HepG2 (cell line): ENCODE data around the gene RNF208. TPM values are rescaled to one million over a fixed set of nuclear protein-coding genes. Genes with fewer than 3 reads are reported as not detected.
"Not testable (repeated sequence)": the region's sequence is repeated elsewhere in the genome, so short reads cannot be mapped to it uniquely, and the experiment has no call there.

ENCODE experiments used
- ATAC-seq: fragments of 200-7000 bp; cut with Tn5 transposase; 3 replicates; pipeline ENCODE4 v1.9.1; 2020; ENCODE audit warnings: mild to moderate bottlenecking, moderate library complexity
- BruUV-seq: library from RNA; stranded (reverse); fragments of 400-500 nt; replicated peaks from 2 replicates; lab custom pipeline; 2021; lab: Mats Ljungman, UMichigan
- CTCF ChIA-PET: fragments of 300-600 bp; formaldehyde crosslinking; extraction: SDS; loops from one replicate; lab custom pipeline; 2021; ENCODE audit warnings: low total read pairs, inconsistent platforms, low intra/inter-chr PET ratio; lab: Yijun Ruan, JAX
- POLR2A ChIA-PET: fragments of 350-600 bp; sonication (Branson Sonifier 250); formaldehyde crosslinking; loops from one replicate; lab custom pipeline; 2020; ENCODE audit warnings: antibody characterized with exemption, inconsistent platforms; lab: Yijun Ruan, JAX
- DNase-seq: peaks from one replicate; pipeline ENCODE4 v3.0.0-alpha.2; 2015; ENCODE audit warnings: low spot score
- FAIRE-seq: peaks from 3 replicates; lab custom pipeline; 2011; peaks lifted over from hg19 to GRCh38; lab: Jason Lieb, UNC
- H2AFZ ChIP-seq: one replicate; pipeline ENCODE4 v1.6.1; 2011; ENCODE audit warnings: low read length, inconsistent platforms
- H3K27ac ChIP-seq: fragments of 300-600 bp; 3 replicates; pipeline ENCODE4 v1.8.0; 2011; ENCODE audit warnings: mixed run types, mild to moderate bottlenecking, mixed read lengths, low read length, inconsistent platforms; ENCODE audit not compliant: insufficient read depth; ENCODE audit errors: extremely low read length
- H3K27me3 ChIP-seq, 2 experiments: fragments of 200-600 bp in 1 of 2; 2 replicates in 1 of 2; 3 replicates in 1 of 2; pipeline versions ENCODE4 v1.6.0 to v1.8.0; 2011; ENCODE audit warnings: low read length in 2 of 2, mild to moderate bottlenecking in 2 of 2, moderate library complexity in 2 of 2, inconsistent platforms in 1 of 2; ENCODE audit not compliant: insufficient read depth in 2 of 2, control insufficient read depth in 1 of 2
- H3K36me3 ChIP-seq, 2 experiments: fragments of 200-600 bp in 1 of 2; replicated peaks in 1 of 2; 2 replicates in 1 of 2; 3 replicates in 1 of 2; pipeline versions ENCODE4 v1.5.1 to v1.8.0; 2011; ENCODE audit warnings: low read length in 2 of 2, inconsistent platforms in 1 of 2; ENCODE audit not compliant: insufficient read depth in 2 of 2, control insufficient read depth in 1 of 2
- H3K4me1 ChIP-seq: 2 replicates; pipeline ENCODE4 v1.5.1; 2012; ENCODE audit warnings: low read length, inconsistent platforms; ENCODE audit not compliant: insufficient read depth
- H3K4me2 ChIP-seq: 2 replicates; pipeline ENCODE4 v1.6.0; 2011; ENCODE audit warnings: low read depth, low read length, inconsistent platforms
- H3K4me3 ChIP-seq, 3 experiments: fragments of 200-600 bp in 1 of 3; sonication (generic), shearing (Covaris generic) in 1 of 3; replicated peaks in 1 of 3; 2 replicates each; pipeline ENCODE4 v1.5.1; 2011 to 2016; ENCODE audit warnings: low read length in 3 of 3, inconsistent platforms in 2 of 3, low read depth in 2 of 3, mild to moderate bottlenecking in 2 of 3, control low read depth in 1 of 3, mixed read lengths in 1 of 3; ENCODE audit not compliant: insufficient read depth in 1 of 3
- H3K79me2 ChIP-seq: one replicate; pipeline ENCODE4 v1.6.1; 2011; ENCODE audit warnings: low read length, inconsistent platforms; ENCODE audit not compliant: insufficient read depth
- H3K9ac ChIP-seq: 2 replicates; pipeline ENCODE4 v1.6.0; 2011; ENCODE audit warnings: mild to moderate bottlenecking, low read depth, low read length, inconsistent platforms; ENCODE audit not compliant: insufficient read depth
- H3K9me3 ChIP-seq: 2 replicates; pipeline ENCODE4 v1.5.1; 2012; ENCODE audit warnings: mild to moderate bottlenecking, low read length
- H4K20me1 ChIP-seq: 2 replicates; pipeline ENCODE4 v1.6.0; 2011; ENCODE audit warnings: inconsistent platforms, mild to moderate bottlenecking, low read length, moderate library complexity; ENCODE audit not compliant: insufficient read depth
- CTCF ChIP-seq: sonication (generic); formaldehyde crosslinking; IDR thresholded peaks from 2 replicates; pipeline ENCODE4 v1.5.0; 2020; ENCODE audit warnings: mild to moderate bottlenecking, missing genetic modification reagents, moderate library complexity
- ERF ChIP-seq: IDR thresholded peaks from 2 replicates; pipeline ENCODE4 v1.6.1; 2018; ENCODE audit warnings: missing biosample characterization, missing genetic modification reagents
- KDM2A ChIP-seq: sonication (generic); formaldehyde crosslinking; IDR thresholded peaks from 2 replicates; pipeline ENCODE4 v1.4.0; 2020; ENCODE audit warnings: low read depth, missing genetic modification reagents, borderline replicate concordance
- RAD21 ChIP-seq: fragments of 450-650 bp; formaldehyde crosslinking; IDR thresholded peaks from 2 replicates; pipeline ENCODE4 v1.5.0; 2020; ENCODE audit warnings: mild to moderate bottlenecking
- RFX5 ChIP-seq: IDR thresholded peaks from 2 replicates; pipeline ENCODE4 v1.6.1; 2011; ENCODE audit warnings: low read depth, low read length, improper control_type of control experiment
- STAG1 ChIP-seq: sonication (generic); formaldehyde crosslinking; IDR thresholded peaks from 2 replicates; pipeline ENCODE4 v1.4.0; 2020; ENCODE audit warnings: missing genetic modification reagents
- ZBTB38 ChIP-seq: sonication (generic); formaldehyde crosslinking; IDR thresholded peaks from 2 replicates; pipeline ENCODE4 v1.5.1; 2020; ENCODE audit warnings: mild to moderate bottlenecking, missing genetic modification reagents
- WGBS: methylation state at CpG from one replicate; pipeline ENCODE4 v1.1.6; 2017; ENCODE audit warnings: low lambda C conversion rate; 5-methylcytosine and 5-hydroxymethylcytosine counted together
- in situ Hi-C: cut with HindIII; loops from 2 replicates; pipeline ENCODE4 v1.10.0; 2017; ENCODE audit warnings: low pct_unique_long_range_greater_than_20kb; ENCODE audit not compliant: extremely low pct_ligation_motif_present
- intact Hi-C: fragments of 100-400 bp; cut with micrococcal nuclease; formaldehyde crosslinking; loops from one replicate; pipeline ENCODE4 v1.10.0; 2022; ENCODE audit not compliant: unreplicated experiment
- polyA plus RNA-seq, 8 experiments: library from polyadenylated mRNA; depleted of rRNA in 3 of 8; stranded (reverse) in 7 of 8; unstranded in 1 of 8; fragments of >200 nt; fragmentation: Illumina TruSeq in 4 of 8; extraction: Trizol in 4 of 8; gene quantifications; 2 replicates each; pipeline versions ENCODE4 v1.2.1 to v1.2.3, GENCODE V29; 2011 to 2016; ENCODE audit warnings: low read depth in 4 of 8, missing spikeins in 1 of 8, mixed read lengths in 1 of 8; ENCODE audit not compliant: insufficient read depth in 1 of 8
- total RNA-seq, 5 experiments: library from RNA; depleted of rRNA; stranded (reverse); fragments of >200 nt; fragmentation: Illumina TruSeq; extraction: Trizol; gene quantifications; 2 replicates each; pipeline ENCODE4 v1.2.3, GENCODE V29; 2016; ENCODE audit warnings: low read depth in 1 of 5
- TF ChIP-seq, protein P1 (sequence below): sonication (generic); formaldehyde crosslinking; IDR thresholded peaks from 2 replicates; pipeline ENCODE4 v1.4.0; 2020; ENCODE audit warnings: missing genetic modification reagents

RNF208 gene
- total and polyA plus RNA-seq, 2 of the 13 experiments (the other 11 are each of a cell fraction or from before 2014, with no cell fraction given), result 1.6 to 2.1 TPM

DNA sequence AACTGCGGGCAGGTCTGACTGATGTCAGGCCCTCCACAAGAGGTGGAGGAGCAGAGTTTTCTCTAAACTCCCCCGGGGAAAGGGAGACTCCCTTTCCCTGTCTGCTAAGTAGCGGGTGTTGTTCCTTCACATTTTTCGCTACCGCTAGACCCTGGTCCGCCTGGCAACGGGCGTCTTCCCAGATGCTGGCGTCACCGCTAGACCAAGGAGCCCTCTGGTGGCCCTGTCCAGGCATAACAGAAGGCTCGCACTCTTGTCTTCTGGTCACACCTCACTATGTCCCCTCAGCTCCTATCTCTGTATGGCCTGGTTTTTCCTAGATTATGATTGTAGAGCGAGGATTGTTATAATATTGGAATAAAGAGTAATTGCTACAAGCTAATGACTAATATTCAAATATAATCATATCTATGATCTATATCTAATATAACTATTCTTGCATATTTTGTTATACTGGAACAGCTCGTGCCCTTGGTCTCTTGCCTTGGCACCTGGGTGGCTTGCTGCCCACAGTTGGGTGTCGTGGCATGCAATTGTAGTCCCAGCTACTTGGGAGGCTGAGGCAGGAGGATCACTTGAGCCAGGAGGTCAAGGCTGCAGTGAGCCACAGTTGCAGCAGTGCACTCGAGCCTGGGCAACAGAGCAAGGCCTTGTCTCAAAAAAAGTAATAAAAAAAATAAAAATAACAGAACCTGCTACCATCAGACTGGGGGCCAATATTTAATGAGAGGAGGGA, 40.3 kb upstream of the RNF208 start:
- BruUV-seq, ATAC-seq, FAIRE-seq, H3K9me3 ChIP-seq, H4K20me1 ChIP-seq, H3K79me2 ChIP-seq, H3K4me2 ChIP-seq, H3K9ac ChIP-seq, in situ Hi-C loops, DNase-seq, H2AFZ ChIP-seq, H3K27me3 ChIP-seq, H3K27ac ChIP-seq, H3K4me1 ChIP-seq, intact Hi-C loops, H3K4me3 ChIP-seq: not testable (repeated sequence)
- ChIA-PET POLR2A (interaction anchor here (0.8 to 14.2 kb wide), 5 partner anchors 15 to 33 kb away, joined by 3 to 317 read pairs (median 5); partner anchors contain the start of genes TOR4A and TUBB4B), CTCF (interaction anchor here (0.9 to 2.1 kb wide), 2 partner anchors 26 to 74 kb away, joined by 3 to 13 read pairs; partner anchors contain the start of genes ANAPC2 and SSNA1)
- peaks cover 13 to 20% of the 10 kb centered on the region in 2 experiments; a peak in 4 of 5 replicates for H3K36me3 ChIP-seq
- TF ChIP-seq RFX5, result peak; percentile 48; the same call in 1 of the 2 replicates
- peak; percentile 20; the same call in 1 of the 2 replicates for TF ChIP-seq RAD21
- TF ChIP-seq ZBTB38 (CRISPR knock-in tag), result peak; percentile 86
- TF ChIP-seq KDM2A (CRISPR knock-in tag), result peak; percentile 21; the same call in 1 of the 2 replicates
- peak; percentile 51 for TF ChIP-seq STAG1 (CRISPR knock-in tag)
- TF ChIP-seq, protein P1, sequence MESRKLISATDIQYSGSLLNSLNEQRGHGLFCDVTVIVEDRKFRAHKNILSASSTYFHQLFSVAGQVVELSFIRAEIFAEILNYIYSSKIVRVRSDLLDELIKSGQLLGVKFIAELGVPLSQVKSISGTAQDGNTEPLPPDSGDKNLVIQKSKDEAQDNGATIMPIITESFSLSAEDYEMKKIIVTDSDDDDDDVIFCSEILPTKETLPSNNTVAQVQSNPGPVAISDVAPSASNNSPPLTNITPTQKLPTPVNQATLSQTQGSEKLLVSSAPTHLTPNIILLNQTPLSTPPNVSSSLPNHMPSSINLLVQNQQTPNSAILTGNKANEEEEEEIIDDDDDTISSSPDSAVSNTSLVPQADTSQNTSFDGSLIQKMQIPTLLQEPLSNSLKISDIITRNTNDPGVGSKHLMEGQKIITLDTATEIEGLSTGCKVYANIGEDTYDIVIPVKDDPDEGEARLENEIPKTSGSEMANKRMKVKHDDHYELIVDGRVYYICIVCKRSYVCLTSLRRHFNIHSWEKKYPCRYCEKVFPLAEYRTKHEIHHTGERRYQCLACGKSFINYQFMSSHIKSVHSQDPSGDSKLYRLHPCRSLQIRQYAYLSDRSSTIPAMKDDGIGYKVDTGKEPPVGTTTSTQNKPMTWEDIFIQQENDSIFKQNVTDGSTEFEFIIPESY (CRISPR knock-in tag), result peak; percentile 99
- 0 out of 2 replicates have a peak, but pooled peaks have one; percentile 26 for TF ChIP-seq ERF (CRISPR knock-in tag)
- peak; percentile 54 for TF ChIP-seq CTCF (CRISPR knock-in tag)
- 47% methylated on average over 14 of the region's 15 CpGs for WGBS
